Body of pancreas (tissue), 4 donors: ENCODE data around the gene RAB1A.

Experiments
- POLR2A ChIP-seq, 3 donors: fragments of 450-650 bp; IDR thresholded peaks; one replicate each; pipeline ENCODE4 v1.6.1; 2016; ENCODE audit warnings: antibody characterized with exemption in 3 of 3, mild to moderate bottlenecking in 2 of 3
- TF ChIP-seq, protein P1 (sequence below), 7 experiments: fragments of 450-650 bp in 4 of 7; fragments of 200-600 bp in 3 of 7; sonication (generic) in 3 of 7; IDR thresholded peaks; one replicate each; pipeline ENCODE4 v1.5.1; 2016 to 2019; ENCODE audit warnings: antibody characterized with exemption in 7 of 7

DNA sequence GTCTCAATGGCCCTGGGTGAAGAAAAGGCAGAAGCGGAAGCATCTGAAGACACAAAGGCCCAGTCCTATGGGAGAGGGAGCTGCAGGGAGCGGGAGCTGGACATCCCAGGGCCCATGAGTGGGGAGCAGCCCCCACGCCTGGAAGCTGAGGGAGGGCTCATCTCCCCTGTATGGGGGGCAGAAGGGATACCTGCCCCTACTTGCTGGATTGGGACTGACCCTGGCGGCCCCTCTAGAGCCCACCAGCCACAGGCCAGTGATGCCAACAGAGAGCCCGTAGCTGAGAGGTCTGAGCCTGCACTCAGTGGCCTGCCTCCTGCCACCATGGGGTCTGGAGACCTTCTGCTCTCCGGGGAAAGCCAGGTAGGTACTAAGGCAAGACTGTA is 60.5 kb downstream of the RAB1A start:
- TF ChIP-seq POLR2A (IDR thresholded peaks at IDR 0.05), result no peak
- TF ChIP-seq, protein P1, sequence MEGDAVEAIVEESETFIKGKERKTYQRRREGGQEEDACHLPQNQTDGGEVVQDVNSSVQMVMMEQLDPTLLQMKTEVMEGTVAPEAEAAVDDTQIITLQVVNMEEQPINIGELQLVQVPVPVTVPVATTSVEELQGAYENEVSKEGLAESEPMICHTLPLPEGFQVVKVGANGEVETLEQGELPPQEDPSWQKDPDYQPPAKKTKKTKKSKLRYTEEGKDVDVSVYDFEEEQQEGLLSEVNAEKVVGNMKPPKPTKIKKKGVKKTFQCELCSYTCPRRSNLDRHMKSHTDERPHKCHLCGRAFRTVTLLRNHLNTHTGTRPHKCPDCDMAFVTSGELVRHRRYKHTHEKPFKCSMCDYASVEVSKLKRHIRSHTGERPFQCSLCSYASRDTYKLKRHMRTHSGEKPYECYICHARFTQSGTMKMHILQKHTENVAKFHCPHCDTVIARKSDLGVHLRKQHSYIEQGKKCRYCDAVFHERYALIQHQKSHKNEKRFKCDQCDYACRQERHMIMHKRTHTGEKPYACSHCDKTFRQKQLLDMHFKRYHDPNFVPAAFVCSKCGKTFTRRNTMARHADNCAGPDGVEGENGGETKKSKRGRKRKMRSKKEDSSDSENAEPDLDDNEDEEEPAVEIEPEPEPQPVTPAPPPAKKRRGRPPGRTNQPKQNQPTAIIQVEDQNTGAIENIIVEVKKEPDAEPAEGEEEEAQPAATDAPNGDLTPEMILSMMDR (IDR thresholded peaks at IDR 0.05), result no peak
